GM21515 (cell line): ENCODE measurements around the gene METTL9.
"Not testable (repeated sequence)": the region's sequence is repeated elsewhere in the genome, so short reads cannot be mapped to it uniquely, and the experiment has no call there.

Source experiments
- ATAC-seq: cut with Tn5 transposase; IDR thresholded peaks from one replicate; pipeline ENCODE4 v1.9.1; 2021; ENCODE audit not compliant: unreplicated experiment

The METTL9 gene

GRCh38 chr16:21599122-21600030 is at the start of gene METTL9:
METTL9 (plus strand) TSS chr16:21599577; CDS start chr16:21599734, 157 bp downstream.
- peak; percentile 90 for ATAC-seq

- not testable (repeated sequence) for ATAC-seq
Observed at GRCh38 chr16:21549975-21550374, 49.4 kb upstream of the METTL9 start.

GRCh38 chr16:21550435-21550834 is 48.9 kb upstream of the METTL9 start:
- ATAC-seq = not testable (repeated sequence)

- ATAC-seq = not testable (repeated sequence)
Observed at GRCh38 chr16:21551076-21551475, 48.3 kb upstream of the METTL9 start.

GRCh38 chr16:21551600-21551999 is 47.8 kb upstream of the METTL9 start:
- ATAC-seq = not testable (repeated sequence)

GRCh38 chr16:21553481-21554296 is 45.7 kb upstream of the METTL9 start:
- not testable (repeated sequence) for ATAC-seq

- ATAC-seq = peak; percentile 92
Observed at GRCh38 chr16:21554795-21555585, 44.4 kb upstream of the METTL9 start.

- not testable (repeated sequence) for ATAC-seq
Observed at GRCh38 chr16:21555621-21556020, 43.8 kb upstream of the METTL9 start.

- not testable (repeated sequence) for ATAC-seq
Observed at GRCh38 chr16:21556026-21556595, 43.3 kb upstream of the METTL9 start.

GRCh38 chr16:21556651-21557241 is 42.6 kb upstream of the METTL9 start:
- not testable (repeated sequence) for ATAC-seq

GRCh38 chr16:21560462-21560861 is 38.9 kb upstream of the METTL9 start:
- no peak for ATAC-seq

GRCh38 chr16:21563676-21564075 is 35.7 kb upstream of the METTL9 start:
- ATAC-seq = no peak

GRCh38 chr16:21564367-21564766 is 35.0 kb upstream of the METTL9 start:
- not testable (repeated sequence) for ATAC-seq

- no peak for ATAC-seq
Observed at GRCh38 chr16:21565507-21565860, 33.9 kb upstream of the METTL9 start.

GRCh38 chr16:21565861-21566669 is 33.3 kb upstream of the METTL9 start:
- no peak for ATAC-seq

- no peak for ATAC-seq
Observed at GRCh38 chr16:21566891-21567414, 32.4 kb upstream of the METTL9 start.

- not testable (repeated sequence) for ATAC-seq
Observed at GRCh38 chr16:21567496-21567895, 31.9 kb upstream of the METTL9 start.

GRCh38 chr16:21568502-21569189 is 30.7 kb upstream of the METTL9 start:
- ATAC-seq = no peak

- no peak for ATAC-seq
Observed at GRCh38 chr16:21570676-21571017, 28.7 kb upstream of the METTL9 start.
